D721Med (cell line): Measurements from ENCODE around the gene ACRV1.

Experiments used
- DNase-seq: peaks from one replicate; pipeline ENCODE4 v3.0.0; 2011; ENCODE audit warnings: low spot score; ENCODE audit not compliant: insufficient read length
- FAIRE-seq: peaks from 2 replicates; lab custom pipeline; 2011; peaks lifted over from hg19 to GRCh38; lab: Jason Lieb, UNC
- TF ChIP-seq, protein P1 (sequence below): IDR thresholded peaks from 2 replicates; pipeline ENCODE4 v1.5.1; 2012; ENCODE audit warnings: mild to moderate bottlenecking, control low read depth; ENCODE audit not compliant: insufficient read depth; ENCODE audit errors: missing control alignments

The ACRV1 gene

DNA sequence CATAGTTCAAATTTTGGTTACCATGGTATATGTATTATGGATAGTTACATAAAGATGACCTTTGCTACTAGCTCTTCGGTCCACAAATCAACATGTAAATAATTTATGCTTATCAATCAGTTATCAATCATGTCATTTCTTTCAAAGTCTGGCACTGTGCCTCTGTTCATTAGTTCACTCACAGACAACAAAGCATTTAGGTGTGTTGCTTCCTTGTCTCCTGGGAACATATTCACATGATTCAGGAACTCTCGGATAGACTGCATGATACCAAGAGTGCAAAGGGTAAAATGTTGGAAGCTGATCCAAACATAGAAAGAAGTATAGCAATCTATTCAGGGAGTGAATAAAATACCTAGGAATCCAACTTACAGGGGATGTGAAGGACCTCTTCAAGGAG lies 14.3 kb upstream of the ACRV1 start:
- DNase-seq (no peak), FAIRE-seq (no peak)
- TF ChIP-seq, protein P1, sequence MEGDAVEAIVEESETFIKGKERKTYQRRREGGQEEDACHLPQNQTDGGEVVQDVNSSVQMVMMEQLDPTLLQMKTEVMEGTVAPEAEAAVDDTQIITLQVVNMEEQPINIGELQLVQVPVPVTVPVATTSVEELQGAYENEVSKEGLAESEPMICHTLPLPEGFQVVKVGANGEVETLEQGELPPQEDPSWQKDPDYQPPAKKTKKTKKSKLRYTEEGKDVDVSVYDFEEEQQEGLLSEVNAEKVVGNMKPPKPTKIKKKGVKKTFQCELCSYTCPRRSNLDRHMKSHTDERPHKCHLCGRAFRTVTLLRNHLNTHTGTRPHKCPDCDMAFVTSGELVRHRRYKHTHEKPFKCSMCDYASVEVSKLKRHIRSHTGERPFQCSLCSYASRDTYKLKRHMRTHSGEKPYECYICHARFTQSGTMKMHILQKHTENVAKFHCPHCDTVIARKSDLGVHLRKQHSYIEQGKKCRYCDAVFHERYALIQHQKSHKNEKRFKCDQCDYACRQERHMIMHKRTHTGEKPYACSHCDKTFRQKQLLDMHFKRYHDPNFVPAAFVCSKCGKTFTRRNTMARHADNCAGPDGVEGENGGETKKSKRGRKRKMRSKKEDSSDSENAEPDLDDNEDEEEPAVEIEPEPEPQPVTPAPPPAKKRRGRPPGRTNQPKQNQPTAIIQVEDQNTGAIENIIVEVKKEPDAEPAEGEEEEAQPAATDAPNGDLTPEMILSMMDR, result no peak

DNA sequence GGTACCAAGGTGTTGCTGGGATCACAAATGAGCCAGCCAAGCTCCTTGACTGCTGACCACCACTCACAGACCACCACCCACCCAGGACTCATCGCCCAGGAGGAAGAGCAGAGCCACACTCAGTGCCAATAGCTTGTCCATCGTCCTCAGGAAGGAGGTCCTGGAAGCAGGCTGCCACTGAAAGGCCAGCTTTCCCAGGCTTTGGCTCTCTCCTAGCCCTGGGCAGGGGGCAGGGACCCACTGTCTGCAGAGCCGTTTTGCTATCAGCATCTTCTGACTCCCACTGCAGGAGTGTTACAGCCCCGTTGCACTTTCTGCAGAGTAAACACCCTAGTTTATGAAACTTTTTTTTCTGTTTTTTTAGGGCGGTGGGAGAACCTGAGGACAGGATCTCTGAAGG lies 12.2 kb upstream of the ACRV1 start:
- FAIRE-seq, result no peak
- no peak for DNase-seq
- TF ChIP-seq, protein P1, result no peak

DNA sequence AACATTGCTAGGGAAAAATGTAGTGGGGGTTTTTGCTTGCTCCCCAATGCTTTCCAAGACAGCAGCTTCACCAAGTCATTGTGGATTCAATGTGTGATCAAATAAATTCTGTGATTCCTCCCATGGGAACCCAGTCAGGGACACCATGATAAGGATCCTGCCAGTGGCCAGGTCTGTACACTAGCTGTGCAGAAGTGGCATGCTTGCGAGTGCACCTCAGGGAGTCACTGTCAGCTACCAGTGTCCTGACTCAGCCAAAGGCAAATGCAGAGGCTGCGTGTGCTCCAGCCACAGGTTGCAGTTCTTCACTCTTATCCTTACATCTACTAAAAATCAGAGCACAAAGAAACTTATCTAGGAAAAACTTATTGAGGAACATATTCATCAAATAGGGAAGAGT lies 9.4 kb upstream of the ACRV1 start:
- FAIRE-seq, result no peak
- TF ChIP-seq, protein P1, result no peak

DNA sequence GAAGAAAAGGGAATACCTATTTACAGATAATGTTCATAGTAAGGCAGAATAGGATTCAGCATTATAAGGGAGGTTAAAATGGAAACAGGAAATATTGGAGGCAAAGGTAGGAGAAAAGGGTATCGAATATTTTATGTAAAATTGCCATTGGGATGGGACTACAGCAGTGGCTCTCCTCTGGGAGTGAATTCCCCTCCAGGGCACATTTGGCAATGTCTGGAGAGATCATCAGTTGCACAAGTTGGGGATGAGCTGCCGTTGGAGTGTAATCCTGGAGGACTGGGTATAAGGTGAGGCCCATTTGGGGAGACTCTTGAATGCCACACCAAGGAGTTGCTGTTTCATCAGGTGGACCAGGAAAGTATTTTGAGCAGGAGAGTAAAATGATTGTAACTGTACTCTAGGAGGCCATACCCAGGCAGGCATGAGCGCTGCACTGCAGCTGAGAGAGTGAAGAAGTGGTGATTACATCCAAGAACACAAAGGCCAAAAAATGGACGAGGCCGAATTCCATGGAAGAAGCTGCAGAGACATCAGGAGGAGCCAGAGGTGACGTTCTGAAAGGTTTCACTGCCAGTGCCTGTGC lies 8.7 kb upstream of the ACRV1 start:
- TF ChIP-seq, protein P1, result no peak
- FAIRE-seq (no peak), DNase-seq (no peak)

More for the DNA sequence above, 9.4 kb upstream of the ACRV1 start:
- DNase-seq, result no peak

DNA sequence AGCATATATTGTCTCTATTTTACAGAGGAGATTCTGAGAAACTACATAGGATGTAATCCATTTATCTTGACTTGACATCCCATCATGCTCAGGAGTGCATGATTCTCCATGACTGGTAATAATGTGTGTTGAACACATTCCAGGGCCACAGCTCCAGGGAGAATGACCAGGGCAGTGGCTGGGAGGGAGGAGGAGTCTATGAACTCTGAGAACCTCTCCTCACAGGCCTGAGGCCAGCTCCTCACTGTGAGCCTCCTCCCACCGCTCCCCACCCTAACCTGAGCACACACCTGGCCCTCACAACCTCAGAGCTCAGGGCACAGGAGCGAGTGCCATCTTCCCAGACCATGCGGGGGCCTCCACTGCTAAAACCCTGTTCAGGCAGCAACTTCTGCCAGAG lies 8.0 kb upstream of the ACRV1 start:
- TF ChIP-seq, protein P1, result no peak
- DNase-seq, result no peak
- FAIRE-seq, result no peak

DNA sequence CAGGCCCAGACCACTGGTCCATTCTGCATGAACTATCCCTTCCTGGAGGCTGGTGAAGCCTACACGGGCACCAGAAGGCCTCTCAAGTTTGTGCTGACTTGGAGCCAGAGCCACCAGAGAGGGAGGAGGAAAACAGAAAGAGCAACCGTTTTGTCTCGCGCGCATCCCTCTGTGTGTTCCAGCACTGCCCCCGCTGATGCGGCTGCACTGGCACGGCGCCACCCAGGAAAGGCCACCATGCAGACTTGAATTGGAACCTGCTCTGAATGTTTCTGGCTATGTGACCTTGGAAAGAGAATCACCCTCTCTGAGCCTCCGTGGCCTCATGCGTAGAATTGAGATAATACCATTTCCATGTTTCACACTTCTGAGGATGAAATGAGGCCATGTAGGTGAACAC lies 7.4 kb upstream of the ACRV1 start:
- TF ChIP-seq, protein P1, result no peak
- DNase-seq (no peak), FAIRE-seq (no peak)

DNA sequence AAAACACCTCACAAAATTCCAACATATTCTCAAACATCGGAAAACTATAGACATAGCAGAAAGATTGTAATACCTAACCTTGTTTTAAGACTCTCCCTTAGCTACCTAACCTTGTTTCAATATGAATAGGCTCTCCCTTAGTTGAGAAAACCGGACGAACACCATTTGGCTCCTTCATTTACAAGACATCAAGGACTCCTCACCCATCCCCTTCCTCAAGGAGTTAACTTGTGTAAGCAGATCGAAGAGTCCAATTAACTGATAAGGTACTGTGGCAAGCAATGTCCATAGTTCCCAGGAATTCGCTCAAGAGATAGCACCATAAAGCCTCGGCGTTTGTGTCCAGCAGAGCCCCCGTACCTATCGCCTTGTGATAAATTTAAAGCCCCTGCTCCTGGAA lies 4.6 kb upstream of the ACRV1 start:
- TF ChIP-seq, protein P1, result no peak
- no peak for DNase-seq
- FAIRE-seq, result peak; percentile 25
